Measurements from ENCODE around the gene CEBPB.
A peak's percentile ranks its signal among the peaks of the same experiment; 100 is the strongest.

CEBPB gene

DNA sequence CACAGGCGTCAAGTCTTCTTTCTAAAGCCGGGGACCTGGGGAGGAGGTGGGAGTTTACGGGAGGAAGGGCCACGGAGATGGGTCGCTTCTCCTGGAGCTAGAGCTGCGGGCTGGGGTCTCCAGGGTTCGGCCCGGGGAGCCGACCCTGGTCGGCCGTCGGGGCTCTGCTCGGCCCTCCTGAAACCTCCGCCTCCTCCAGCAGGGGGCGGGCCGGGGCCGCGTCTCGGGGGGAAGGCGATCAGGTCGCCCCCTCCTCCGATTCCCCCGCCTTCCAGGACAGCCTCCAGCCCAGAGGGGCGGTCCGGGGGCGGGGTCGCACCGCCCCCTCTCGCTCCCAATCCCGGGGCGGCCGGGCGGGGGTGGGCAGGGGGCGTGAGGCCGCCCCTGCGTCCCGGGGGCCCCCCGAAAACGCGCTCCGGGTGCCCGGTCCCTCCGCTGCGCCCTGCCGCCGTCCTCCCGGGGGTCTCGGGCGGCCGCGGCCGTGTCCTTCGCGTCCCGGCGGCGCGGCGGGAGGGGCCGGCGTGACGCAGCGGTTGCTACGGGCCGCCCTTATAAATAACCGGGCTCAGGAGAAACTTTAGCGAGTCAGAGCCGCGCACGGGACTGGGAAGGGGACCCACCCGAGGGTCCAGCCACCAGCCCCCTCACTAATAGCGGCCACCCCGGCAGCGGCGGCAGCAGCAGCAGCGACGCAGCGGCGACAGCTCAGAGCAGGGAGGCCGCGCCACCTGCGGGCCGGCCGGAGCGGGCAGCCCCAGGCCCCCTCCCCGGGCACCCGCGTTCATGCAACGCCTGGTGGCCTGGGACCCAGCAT, at the start of gene CEBPB:
TSS of gene CEBPB (plus strand) at position 580 of the 814 bp plus-strand sequence. CDS start at position 784, 204 bp downstream.
- H3K9me3 ChIP-seq (ENCODE audit: low read depth, low read length) = no peaks in the 10 kb centered on the region
- H3K4me3 ChIP-seq = peak within 1 kb of the TSS; percentile 78
- no peak for DNase-seq (ENCODE audit: low read depth, low spot score)
- no peak for TF ChIP-seq EZH2 (IDR thresholded peaks at IDR 0.05)
- peak; percentile 98 for TF ChIP-seq POLR2AphosphoS5 (IDR thresholded peaks at IDR 0.05; ENCODE audit: borderline replicate concordance, low read depth, low read length)
- TF ChIP-seq FOXP2 (optimal IDR thresholded peaks at IDR 0.05; ENCODE audit: control extremely low read depth, extremely low read length, insufficient read depth) = no peak
- peak within 1 kb of the TSS; percentile 97 for H3K27ac ChIP-seq
- H3K9ac ChIP-seq (ENCODE audit: insufficient read length) = peak within 1 kb of the TSS; percentile 99
- H3K36me3 ChIP-seq (ENCODE audit: insufficient read depth, low read length) = peaks cover 27% of the 10 kb centered on the region

DNA sequence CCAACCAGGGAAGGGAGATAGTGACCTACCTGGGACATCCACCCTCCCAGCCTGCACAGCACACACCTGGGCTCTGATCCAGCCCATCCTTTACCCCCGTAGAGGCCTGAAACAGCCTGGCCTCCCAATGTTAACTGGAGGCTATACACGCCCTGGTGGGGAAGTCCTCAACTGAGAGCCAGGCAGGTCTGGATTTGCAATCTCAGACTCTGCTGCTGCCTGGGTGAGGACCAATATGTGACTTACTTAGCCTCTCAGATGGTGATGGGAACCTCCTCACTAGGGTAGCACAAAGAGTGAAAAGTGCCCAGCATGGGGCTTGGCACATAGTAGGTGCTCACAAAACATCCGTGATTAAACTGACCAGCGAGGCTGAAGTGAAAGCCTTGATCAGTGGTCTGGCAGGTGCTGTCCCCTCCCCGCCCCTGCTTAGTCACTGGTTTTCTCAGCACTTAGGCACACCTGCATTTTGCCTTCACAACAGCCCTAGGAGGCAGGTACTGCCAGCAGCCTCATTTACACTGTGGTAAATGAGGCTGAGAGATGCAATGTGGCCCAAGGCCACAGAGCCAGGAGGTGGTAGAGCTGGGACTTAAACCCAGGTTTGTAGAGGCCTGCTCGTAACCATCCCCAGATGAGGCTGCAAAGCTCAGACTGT, 49.5 kb upstream of the CEBPB start:
- TF ChIP-seq POLR2AphosphoS5 (IDR thresholded peaks at IDR 0.05; ENCODE audit: borderline replicate concordance, low read depth, low read length) (no peak), FOXP2 (optimal IDR thresholded peaks at IDR 0.05; ENCODE audit: control extremely low read depth, extremely low read length, insufficient read depth) (no peak), EZH2 (IDR thresholded peaks at IDR 0.05) (no peak)
- DNase-seq (ENCODE audit: low read depth, low spot score) = no peak
- no peak overlapping the region for H3K4me3 ChIP-seq
- H3K27ac ChIP-seq = no peak overlapping the region
- H3K9ac ChIP-seq (ENCODE audit: insufficient read length) = no peak overlapping the region
- no peaks in the 10 kb centered on the region for H3K9me3 ChIP-seq (ENCODE audit: low read depth, low read length)
- H3K36me3 ChIP-seq (ENCODE audit: insufficient read depth, low read length) = peaks cover 31% of the 10 kb centered on the region

DNA sequence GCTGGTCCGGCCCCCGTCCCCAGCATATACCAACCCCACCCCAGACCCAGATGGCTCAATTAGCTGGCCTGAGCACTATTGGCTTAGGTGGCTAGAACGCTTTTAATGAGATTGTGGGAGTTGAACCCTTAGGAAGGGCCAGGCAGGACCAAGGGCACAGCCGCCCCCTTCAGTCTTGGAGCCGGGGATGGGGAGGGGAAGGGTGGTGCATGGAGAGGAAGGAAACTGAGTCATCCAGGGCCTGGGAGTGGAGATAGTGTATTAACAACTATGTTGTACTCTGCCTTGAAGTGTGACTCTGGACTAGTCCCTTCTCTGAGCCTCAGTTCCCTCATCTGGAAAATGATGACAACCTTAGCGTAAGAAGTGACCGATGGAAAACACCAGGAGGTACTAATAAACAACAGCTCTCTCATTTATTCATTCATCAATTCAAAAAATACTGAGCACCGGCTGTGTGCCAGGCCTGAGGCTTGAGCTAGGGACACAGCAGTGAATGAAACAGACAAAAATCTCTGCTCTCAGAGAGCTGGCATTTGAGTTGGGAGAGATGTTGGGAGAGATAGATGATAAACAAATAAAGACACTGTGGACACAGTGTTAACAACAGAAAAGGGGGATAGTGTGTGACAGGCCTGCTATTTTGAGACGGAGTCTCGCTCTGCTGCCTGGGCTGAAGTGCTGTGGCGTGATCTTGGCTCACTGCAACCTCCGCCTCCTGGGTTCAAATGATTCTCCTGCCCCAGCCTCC, 48.6 kb upstream of the CEBPB start:
- Histone ChIP-seq H3K9me3 (ENCODE audit: low read depth, low read length) (no peaks in the 10 kb centered on the region), H3K36me3 (ENCODE audit: insufficient read depth, low read length) (peaks cover 31% of the 10 kb centered on the region), H3K4me3 (no peak overlapping the region), H3K9ac (ENCODE audit: insufficient read length) (no peak overlapping the region), H3K27ac (no peak overlapping the region)
- TF ChIP-seq POLR2AphosphoS5 (IDR thresholded peaks at IDR 0.05; ENCODE audit: borderline replicate concordance, low read depth, low read length) (no peak), FOXP2 (optimal IDR thresholded peaks at IDR 0.05; ENCODE audit: control extremely low read depth, extremely low read length, insufficient read depth) (no peak), EZH2 (IDR thresholded peaks at IDR 0.05) (no peak)
- no peak for DNase-seq (ENCODE audit: low read depth, low spot score)

DNA sequence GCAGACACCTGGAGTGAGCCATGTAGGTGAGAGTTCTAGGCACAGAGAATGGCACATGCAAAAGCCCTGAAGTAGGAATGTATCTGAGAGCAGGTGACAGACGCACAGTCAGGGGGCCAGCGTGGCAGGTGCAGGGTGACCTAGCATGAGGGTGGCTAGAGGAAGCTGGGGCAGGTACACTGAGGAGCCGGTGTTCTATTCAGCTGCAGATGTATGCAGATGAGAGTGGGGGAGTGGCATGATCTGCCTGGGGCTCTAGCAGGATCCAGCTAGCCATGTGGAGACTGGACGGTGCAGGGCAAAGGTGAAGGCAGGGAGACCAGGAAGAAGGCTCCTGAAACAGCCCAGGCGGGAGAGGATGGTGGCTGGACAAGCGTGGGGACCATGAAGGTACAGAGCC, 47.8 kb upstream of the CEBPB start:
- TF ChIP-seq POLR2AphosphoS5 (IDR thresholded peaks at IDR 0.05; ENCODE audit: borderline replicate concordance, low read depth, low read length) (no peak), EZH2 (IDR thresholded peaks at IDR 0.05) (no peak), FOXP2 (optimal IDR thresholded peaks at IDR 0.05; ENCODE audit: control extremely low read depth, extremely low read length, insufficient read depth) (no peak)
- peaks cover 31% of the 10 kb centered on the region for H3K36me3 ChIP-seq (ENCODE audit: insufficient read depth, low read length)
- H3K9ac ChIP-seq (ENCODE audit: insufficient read length) = no peak overlapping the region
- no peak overlapping the region for H3K27ac ChIP-seq
- no peak for DNase-seq (ENCODE audit: low read depth, low spot score)
- no peak overlapping the region for H3K4me3 ChIP-seq
- no peaks in the 10 kb centered on the region for H3K9me3 ChIP-seq (ENCODE audit: low read depth, low read length)

DNA sequence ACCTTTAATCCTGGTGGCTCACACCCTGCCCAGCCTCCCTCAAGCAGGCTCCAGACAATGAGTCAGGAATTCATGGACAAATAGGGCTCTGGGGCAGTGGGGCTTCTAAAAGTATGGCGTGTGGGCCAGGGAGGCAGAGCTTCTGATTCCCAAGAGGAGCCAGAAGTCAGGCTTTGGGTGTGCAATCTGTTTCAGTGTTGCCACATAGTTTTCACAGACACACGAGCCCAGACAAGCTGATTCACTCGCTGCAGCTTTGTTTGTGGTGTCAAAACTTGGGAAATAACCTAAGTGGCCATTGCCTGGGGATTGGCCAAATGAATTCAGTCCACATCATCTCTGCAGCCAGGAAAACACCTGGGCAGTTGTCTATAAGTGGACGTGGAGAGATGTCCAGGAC, 46.3 kb upstream of the CEBPB start:
- no peak for TF ChIP-seq POLR2AphosphoS5 (IDR thresholded peaks at IDR 0.05; ENCODE audit: borderline replicate concordance, low read depth, low read length)
- no peak for TF ChIP-seq FOXP2 (optimal IDR thresholded peaks at IDR 0.05; ENCODE audit: control extremely low read depth, extremely low read length, insufficient read depth)
- TF ChIP-seq EZH2 (IDR thresholded peaks at IDR 0.05) = no peak
- Histone ChIP-seq H3K36me3 (ENCODE audit: insufficient read depth, low read length) (peaks cover 31% of the 10 kb centered on the region), H3K9me3 (ENCODE audit: low read depth, low read length) (no peaks in the 10 kb centered on the region), H3K4me3 (no peak overlapping the region), H3K9ac (ENCODE audit: insufficient read length) (no peak overlapping the region), H3K27ac (no peak overlapping the region)
- no peak for DNase-seq (ENCODE audit: low read depth, low spot score)

DNA sequence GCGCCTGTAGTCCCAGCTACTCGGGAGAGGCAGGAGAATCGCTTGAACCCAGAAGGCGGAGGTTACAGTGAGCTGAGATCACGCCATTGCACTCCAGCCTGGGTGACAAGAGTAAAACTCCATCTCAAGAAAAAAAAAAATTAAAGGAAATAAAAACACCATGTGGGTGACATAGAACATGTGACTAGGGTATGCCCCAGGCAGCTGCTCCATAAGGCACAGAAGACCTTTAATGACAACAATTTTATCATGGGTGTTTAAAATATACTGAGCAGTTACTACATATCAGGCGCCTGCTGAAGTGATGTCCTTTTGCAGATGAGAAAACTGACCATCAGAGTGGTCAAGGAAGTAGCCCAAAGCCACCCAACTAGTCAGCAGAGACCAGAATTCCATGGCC, 45.1 kb upstream of the CEBPB start:
- no peaks in the 10 kb centered on the region for H3K9me3 ChIP-seq (ENCODE audit: low read depth, low read length)
- no peak overlapping the region for H3K9ac ChIP-seq (ENCODE audit: insufficient read length)
- no peak overlapping the region for H3K27ac ChIP-seq
- TF ChIP-seq POLR2AphosphoS5 (IDR thresholded peaks at IDR 0.05; ENCODE audit: borderline replicate concordance, low read depth, low read length) = no peak
- no peak overlapping the region for H3K4me3 ChIP-seq
- no peak for DNase-seq (ENCODE audit: low read depth, low spot score)
- H3K36me3 ChIP-seq (ENCODE audit: insufficient read depth, low read length) = peaks cover 25% of the 10 kb centered on the region

DNA sequence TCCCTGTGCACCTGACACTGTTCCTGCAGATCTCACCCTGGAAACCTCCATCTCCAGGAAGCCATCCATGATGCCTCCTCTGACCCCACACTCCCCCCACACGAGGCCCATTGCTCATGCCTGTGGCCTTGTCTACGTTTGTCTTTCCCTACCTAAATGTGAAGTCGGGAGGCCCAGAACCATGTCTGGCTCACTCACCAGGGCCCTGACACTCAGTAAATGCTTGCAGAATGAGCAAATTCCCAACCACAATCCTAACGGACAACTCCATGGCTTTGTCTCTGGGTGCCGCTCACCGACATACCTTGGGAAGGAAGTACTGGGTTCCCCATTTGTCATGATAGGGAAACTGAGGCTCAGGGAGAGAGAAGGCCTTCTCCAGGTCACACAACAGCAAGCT, 44.4 kb upstream of the CEBPB start:
- Histone ChIP-seq H3K9ac (ENCODE audit: insufficient read length) (no peak overlapping the region), H3K9me3 (ENCODE audit: low read depth, low read length) (no peaks in the 10 kb centered on the region), H3K36me3 (ENCODE audit: insufficient read depth, low read length) (peaks cover 21% of the 10 kb centered on the region), H3K4me3 (no peak overlapping the region), H3K27ac (no peak overlapping the region)
- no peak for TF ChIP-seq EZH2 (IDR thresholded peaks at IDR 0.05)
- no peak for TF ChIP-seq POLR2AphosphoS5 (IDR thresholded peaks at IDR 0.05; ENCODE audit: borderline replicate concordance, low read depth, low read length)
- no peak for TF ChIP-seq FOXP2 (optimal IDR thresholded peaks at IDR 0.05; ENCODE audit: control extremely low read depth, extremely low read length, insufficient read depth)
- DNase-seq (ENCODE audit: low read depth, low spot score) = no peak

All from SK-N-MC (cell line).